GM21737 (cell line): ENCODE measurements around the gene MLEC.
A peak's percentile ranks its signal among the peaks of the same experiment; 100 is the strongest.

ENCODE experiments used
- ATAC-seq: cut with Tn5 transposase; IDR thresholded peaks from one replicate; pipeline ENCODE4 v1.9.1; 2021; ENCODE audit warnings: mild to moderate bottlenecking, moderate library complexity; ENCODE audit not compliant: unreplicated experiment

The MLEC gene

GRCh38 chr12:120690083-120690450 lies 3.1 kb downstream of the MLEC start:
- no peak for ATAC-seq

GRCh38 chr12:120690978-120691377 lies 4.0 kb downstream of the MLEC start:
- no peak for ATAC-seq

DNA sequence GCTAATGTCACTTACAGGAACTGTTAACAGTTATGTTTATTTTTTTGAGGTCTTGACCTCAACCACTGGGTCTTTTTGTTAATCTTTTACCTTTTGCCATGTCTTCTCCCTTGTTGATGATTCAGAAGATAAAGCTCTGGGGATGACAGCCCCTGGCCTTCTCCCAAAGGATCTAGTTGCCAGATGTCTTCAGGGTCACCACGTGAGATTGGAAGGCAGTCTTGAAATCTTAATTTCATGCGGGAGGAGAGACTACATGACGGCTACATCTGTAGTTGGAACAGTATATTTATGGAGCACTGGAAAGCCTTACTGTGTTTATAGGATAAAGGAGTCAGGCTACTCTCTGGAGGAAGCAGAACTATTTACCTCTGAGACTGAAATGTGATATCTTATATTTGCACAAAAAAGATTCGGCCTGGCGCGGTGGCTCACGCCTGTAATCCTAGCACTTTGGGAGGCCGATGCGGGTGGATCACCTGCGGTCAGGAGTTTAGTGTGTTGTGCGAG lies 5.6 kb downstream of the MLEC start:
- no peak for ATAC-seq

DNA sequence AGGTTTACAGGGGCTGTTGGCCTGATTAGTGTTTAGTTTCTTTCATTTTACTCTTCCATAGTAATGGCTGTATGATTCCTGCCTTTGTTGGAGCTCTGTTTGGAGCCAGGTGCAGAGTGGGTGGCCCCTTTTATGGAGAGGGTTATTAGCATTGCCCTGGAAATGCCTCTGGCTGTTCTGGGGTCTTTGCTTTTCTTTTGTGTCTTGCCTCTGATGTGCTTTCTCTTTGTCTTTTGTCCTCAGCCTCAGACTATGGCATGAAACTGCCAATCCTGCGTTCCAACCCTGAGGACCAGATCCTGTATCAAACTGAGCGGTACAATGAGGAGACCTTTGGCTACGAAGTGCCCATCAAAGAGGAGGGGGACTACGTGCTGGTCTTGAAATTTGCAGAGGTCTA lies 6.9 kb downstream of the MLEC start:
- no peak for ATAC-seq

- ATAC-seq: no peak
Measured at GRCh38 chr12:120696626-120697025, 9.7 kb downstream of the MLEC start.

GRCh38 chr12:120697344-120697743 lies 10.4 kb downstream of the MLEC start:
- no peak for ATAC-seq

DNA sequence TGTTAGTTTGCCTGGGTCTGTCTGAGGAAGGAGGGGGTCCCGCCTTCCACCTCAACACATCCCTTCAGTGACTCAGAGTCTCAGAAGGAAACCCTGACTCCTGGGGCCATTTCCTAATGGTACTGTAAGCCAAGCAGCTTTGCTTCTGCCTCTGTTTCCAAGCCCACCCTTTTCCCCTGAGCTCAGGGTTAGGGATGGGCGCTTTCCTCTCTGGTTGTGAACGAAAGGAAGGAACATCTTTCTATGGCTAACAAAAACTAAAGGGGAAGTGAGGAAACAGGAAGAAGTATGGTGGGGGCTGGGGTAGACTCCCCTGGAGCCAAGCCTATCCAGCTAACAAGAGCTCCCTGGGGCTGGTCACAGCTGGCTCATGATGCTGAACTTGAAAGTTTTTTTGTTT lies 11.7 kb downstream of the MLEC start:
- ATAC-seq: no peak

DNA sequence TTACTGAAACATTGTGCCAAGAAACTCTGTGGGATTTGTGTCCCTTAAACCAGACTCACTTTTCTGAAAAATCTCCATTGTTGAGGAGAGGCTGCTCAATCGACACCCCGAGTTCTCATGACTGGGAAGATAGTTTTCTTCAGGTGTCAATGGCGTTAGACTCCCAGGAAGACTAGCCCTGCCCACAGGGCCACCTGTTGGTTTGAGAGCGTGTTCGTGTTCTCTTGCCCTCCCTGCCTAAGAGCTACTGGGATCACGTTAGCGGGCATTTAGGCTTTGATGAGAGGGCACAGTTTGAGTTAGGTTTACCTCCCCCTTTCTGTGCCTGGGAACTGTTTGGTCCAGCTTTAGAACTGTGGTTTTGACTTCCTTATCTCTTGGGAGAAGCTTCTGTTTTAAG lies 12.6 kb downstream of the MLEC start:
- no peak for ATAC-seq

GRCh38 chr12:120700886-120701285 lies 13.9 kb downstream of the MLEC start:
- ATAC-seq: no peak

DNA sequence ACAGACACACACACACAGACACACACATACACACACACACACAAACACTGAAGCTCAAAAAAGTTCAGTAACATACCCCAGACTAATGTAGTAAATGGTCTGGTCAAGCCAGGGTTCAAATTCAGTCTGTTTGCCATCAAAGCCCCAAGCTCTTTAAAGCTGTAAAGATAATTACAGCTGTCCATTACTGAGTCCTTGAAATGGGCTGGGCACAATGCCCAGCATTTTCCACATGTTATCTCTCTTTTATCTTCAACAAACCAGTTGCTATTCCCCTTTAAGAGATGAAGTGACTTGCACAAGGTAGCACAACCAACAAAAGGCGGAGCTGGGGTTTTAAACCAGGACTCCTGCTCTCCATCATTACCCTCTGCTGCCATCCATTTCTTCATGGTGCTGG lies 15.7 kb downstream of the MLEC start:
- no peak for ATAC-seq

DNA sequence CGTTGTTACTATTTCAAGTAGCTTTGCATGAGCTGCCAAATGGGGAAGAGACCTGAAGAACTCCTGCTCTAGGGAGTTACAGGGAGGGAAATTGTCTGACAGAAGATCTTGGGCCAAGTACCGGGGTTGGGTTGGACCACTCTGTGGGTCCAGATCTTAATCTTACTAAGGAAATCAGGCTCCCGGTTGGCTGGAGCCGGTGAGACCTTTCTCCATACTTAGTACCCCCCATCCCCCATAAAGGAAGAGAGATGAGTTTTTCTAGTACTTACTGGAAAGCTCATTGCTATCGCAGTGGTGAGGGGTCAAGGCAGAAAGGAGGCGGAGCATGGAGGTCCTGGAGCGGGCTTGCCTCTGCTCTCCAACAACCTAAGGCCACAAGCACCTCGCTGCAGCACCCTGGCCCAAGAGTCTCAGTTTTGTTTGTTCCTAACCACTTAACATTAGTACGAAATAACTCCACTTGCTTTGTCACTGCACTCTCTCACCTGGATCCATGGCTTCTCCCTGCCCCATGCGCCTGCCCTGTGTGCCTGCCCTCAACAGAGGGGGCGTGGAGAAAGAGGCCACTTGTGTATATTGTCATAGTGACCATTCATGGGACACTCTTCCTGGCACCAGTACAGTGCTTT lies 16.5 kb downstream of the MLEC start:
- no peak for ATAC-seq

GRCh38 chr12:120705618-120706017 lies 18.7 kb downstream of the MLEC start:
- ATAC-seq: no peak

DNA sequence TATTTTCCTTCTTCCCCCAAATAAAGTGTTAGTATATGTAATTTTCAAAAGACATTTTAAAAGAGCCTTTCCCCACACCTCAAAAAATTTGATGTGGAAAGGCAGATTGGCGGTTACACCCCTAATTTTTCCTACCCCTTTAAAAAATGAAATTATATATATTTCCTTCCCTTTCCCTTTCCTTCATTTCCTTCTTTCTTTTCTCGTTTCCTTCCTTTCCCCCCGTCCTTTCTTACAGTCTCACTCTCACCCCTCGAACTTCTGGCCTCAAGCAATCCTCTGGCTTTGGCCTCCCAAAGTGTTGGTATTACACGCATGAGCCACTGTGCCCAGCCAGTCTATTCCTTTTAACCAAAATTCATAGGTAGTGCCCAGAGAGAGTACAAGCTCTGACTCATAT lies 19.1 kb downstream of the MLEC start:
- ATAC-seq: no peak

GRCh38 chr12:120708651-120709050 lies 21.7 kb downstream of the MLEC start:
- no peak for ATAC-seq

DNA sequence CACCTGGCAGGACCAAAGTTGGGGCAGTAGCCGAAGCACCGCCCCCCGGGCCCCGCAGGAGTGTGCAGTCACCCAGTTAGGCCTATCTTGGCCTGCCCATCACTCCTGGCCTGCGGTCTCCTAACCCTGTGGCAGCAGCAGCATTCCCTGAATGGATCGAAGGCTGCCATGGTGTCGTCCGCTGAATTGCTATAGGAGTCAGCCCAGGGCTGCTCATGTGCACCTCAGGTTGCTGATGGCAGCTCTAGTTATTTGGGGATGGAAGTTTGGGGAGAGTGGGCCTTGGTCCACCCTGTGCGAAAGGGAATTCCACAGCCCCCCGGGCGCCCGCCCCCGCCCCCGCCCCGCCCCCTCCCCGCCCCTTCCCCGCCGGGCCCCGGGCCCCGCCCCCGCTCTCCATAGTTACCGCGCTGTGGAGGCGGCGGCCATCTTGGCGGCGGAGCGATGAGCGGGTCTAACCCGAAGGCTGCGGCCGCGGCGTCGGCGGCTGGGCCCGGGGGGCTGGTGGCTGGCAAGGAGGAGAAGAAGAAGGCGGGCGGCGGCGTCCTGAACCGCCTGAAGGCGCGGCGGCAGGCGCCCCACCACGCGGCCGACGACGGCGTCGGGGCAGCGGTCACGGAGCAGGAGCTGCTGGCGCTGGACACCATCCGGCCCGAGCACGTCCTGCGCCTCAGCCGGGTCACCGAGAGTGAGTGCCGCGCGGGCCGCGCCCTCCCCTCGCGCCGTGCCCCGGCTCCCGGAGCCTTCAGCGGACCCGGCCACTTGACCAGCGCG lies 23.3 kb downstream of the MLEC start, which contains the start of gene UNC119B:
TSS of gene UNC119B (plus strand) at position 428 of the 774 bp plus-strand sequence. CDS start at position 445, 17 bp downstream.
- ATAC-seq: peak; percentile 48

DNA sequence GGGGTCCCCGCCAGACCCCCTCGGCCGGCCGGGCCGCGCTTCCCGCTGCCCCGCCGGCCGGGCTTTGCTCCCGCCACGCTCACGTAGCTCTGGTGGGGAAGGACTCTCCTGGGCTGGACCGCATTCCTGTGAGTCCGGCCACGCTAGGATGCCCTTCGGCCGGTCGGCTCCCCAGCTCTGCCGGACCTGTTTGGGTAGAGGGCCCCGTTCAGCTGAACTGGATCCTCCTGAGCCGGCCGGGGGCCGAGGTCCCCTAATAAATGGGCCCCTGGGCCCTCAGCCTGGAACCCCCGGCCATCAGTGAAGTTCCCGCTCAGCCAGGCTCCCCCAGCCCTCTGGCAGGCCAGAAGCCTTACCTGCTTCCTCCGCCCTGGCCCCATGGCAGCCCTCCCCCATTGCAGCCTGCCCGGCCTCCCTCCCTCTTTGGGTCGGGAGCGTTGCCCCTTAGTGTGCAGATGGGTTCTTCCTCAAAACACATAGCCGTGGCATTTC lies 23.9 kb downstream of the MLEC start:
- ATAC-seq: peak; percentile 29

GRCh38 chr12:120711411-120711810 lies 24.5 kb downstream of the MLEC start:
- ATAC-seq: no peak

- ATAC-seq: no peak
Measured at GRCh38 chr12:120712610-120713009, 25.7 kb downstream of the MLEC start.

DNA sequence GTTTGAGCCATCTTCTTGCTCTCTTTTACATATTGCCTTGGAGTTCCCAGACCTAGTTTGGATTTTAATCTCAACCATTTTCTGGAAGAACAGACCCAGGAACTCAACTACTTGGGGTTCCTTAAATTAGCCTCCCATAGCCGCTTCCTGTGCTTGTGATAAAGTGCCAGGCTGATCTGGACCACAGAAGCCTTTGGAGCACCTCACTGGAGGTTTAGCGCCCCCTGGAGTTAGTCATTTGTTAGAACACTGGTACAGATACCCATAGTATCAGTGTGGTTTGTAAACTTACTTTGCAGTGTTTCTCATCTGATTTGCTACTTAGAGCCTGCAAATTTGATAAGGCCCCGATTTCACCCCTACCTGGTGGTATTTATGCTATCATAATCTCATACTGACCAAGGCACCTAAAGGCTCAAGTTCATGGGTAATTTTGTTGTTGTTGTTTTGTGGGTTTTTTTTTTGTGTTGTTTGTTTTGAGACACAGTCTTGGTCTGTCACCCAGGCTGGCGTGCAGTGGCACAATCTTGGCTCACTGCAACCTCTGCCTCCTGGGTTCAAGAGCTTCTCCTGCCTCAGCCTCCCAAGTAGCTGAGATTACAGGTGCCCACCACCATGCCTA lies 27.0 kb downstream of the MLEC start:
- ATAC-seq: no peak

DNA sequence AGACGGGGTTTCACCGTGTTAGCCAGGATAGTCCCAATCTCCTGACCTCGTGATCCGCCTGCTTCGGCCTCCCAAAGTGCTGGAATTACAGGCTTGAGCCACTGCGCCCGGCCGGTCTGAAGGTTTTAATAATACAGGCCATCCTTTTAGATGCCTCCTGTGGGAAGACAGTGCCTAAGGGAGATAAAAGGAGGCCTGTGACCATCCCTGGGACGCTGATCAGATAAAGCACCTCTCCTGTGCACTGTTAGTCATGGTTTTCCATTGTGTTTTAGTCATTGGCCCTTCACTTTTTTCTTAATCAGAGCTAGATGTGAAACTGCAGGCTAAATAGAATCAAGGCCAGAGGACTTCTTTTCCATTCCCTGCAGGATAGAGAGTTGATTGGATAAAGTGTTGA lies 31.1 kb downstream of the MLEC start:
- ATAC-seq: no peak

- ATAC-seq: no peak
Measured at GRCh38 chr12:120719072-120719471, 32.1 kb downstream of the MLEC start.
